ENCODE data around the gene TFF3. TPM values are rescaled to one million over a fixed set of nuclear protein-coding genes. Genes with fewer than 3 reads are reported as not detected.

Gene TFF3
- total RNA-seq, 1 donor from 2014 or later = 40.3 TPM

DNA sequence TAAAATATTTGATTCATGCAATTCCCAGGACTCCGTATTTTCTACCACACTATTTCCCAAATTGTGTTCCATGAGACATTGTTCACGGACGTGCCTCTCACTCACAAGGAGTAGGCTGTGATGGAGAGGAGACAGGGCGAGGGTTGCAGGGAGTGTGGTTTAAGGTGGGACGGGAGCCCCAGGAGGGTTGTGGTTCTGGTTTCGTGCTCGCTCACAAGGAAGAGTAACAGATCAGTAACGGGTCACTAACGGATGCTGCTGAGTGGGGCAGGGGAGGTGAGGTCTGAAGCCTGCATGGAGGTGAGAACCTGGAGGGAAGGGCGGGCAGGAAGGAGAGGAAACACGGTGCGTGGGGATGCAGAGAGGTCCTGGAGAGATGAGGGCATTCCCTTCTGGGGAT lies 28.8 kb downstream of the TFF3 start:
- Mint-ChIP-seq H3K27ac (no peak overlapping the region), H3K4me3 (ENCODE audit: low read depth) (no peak overlapping the region), H3K4me1 (ENCODE audit: low read depth) (peaks cover 6% of the 10 kb centered on the region), H3K9me3 (ENCODE audit: low read depth) (peaks cover 6% of the 10 kb centered on the region), H3K27me3 (peaks cover 11% of the 10 kb centered on the region), H3K36me3 (ENCODE audit: insufficient read depth) (peaks cover 5% of the 10 kb centered on the region)
- no peak for DNase-seq (ENCODE audit: low spot score, unreplicated experiment)
- TF ChIP-seq, protein P1, sequence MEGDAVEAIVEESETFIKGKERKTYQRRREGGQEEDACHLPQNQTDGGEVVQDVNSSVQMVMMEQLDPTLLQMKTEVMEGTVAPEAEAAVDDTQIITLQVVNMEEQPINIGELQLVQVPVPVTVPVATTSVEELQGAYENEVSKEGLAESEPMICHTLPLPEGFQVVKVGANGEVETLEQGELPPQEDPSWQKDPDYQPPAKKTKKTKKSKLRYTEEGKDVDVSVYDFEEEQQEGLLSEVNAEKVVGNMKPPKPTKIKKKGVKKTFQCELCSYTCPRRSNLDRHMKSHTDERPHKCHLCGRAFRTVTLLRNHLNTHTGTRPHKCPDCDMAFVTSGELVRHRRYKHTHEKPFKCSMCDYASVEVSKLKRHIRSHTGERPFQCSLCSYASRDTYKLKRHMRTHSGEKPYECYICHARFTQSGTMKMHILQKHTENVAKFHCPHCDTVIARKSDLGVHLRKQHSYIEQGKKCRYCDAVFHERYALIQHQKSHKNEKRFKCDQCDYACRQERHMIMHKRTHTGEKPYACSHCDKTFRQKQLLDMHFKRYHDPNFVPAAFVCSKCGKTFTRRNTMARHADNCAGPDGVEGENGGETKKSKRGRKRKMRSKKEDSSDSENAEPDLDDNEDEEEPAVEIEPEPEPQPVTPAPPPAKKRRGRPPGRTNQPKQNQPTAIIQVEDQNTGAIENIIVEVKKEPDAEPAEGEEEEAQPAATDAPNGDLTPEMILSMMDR (IDR thresholded peaks at IDR 0.05; ENCODE audit: unreplicated experiment) = no peak

DNA sequence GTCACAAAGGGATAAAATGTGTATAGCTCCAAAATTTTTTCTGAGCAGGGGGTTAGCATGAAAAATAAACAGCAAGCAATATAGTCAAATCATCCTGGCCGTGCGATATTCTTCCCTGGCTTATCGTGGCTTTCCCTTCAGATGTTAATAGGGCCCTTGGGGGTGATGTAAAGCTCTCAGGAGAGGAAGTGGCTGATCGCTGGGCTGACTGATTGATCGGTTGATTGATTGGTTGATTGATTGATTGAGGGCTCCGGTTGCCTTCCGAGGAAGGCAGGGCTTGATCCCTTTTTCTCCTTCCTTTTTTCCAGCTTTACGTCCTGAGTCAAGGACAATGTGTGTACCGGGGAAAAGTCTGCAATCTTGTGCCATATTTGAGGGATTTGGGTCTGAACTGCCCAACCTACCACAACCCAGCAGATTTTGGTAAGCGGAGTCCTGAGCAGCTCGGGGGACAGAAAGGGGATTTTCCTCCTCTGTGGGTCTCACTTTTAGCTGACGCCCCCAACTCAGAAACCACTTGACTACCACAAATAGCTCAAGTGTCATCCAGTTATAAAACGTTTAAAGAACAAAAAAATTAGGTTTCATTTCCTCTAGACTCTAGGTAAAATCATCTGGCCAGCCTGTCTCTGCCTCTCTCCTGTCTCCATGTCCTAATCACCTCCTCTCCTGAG lies 29.5 kb downstream of the TFF3 start:
- H3K27me3 Mint-ChIP-seq = peaks cover 11% of the 10 kb centered on the region
- TF ChIP-seq, protein P1 (IDR thresholded peaks at IDR 0.05; ENCODE audit: unreplicated experiment) = no peak
- DNase-seq (ENCODE audit: low spot score, unreplicated experiment) = no peak
- peaks cover 8% of the 10 kb centered on the region for H3K4me1 Mint-ChIP-seq (ENCODE audit: low read depth)
- peaks cover 6% of the 10 kb centered on the region for H3K9me3 Mint-ChIP-seq (ENCODE audit: low read depth)
- peaks cover 5% of the 10 kb centered on the region for H3K36me3 Mint-ChIP-seq (ENCODE audit: insufficient read depth)
- no peak overlapping the region for H3K4me3 Mint-ChIP-seq (ENCODE audit: low read depth)
- H3K27ac Mint-ChIP-seq = no peak overlapping the region

DNA sequence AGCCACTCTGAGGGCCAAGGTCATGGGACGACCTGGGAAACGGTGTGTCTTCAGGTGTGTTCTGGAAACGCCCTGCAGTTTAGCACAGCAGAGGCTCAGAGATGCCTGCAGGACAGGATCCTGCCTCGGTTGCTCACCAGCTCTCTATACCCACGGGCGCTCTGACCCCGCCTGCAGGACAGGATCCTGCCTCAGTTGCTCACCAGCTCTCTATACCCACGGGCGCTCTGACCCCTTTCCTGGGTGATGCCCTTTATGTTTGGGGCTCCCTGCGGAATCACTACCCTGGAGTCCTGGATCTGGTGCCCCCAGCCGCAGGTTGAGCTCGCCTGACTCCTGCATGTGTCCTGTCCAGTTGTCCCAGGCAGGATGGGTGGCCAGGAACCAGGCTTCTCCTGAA lies 32.5 kb downstream of the TFF3 start:
- TF ChIP-seq, protein P1 (IDR thresholded peaks at IDR 0.05; ENCODE audit: unreplicated experiment) = no peak
- peaks cover 2% of the 10 kb centered on the region for H3K36me3 Mint-ChIP-seq (ENCODE audit: insufficient read depth)
- no peaks in the 10 kb centered on the region for H3K9me3 Mint-ChIP-seq (ENCODE audit: low read depth)
- DNase-seq (ENCODE audit: low spot score, unreplicated experiment) = no peak
- H3K4me3 Mint-ChIP-seq (ENCODE audit: low read depth) = no peak overlapping the region
- H3K27ac Mint-ChIP-seq = no peak overlapping the region
- peaks cover 14% of the 10 kb centered on the region for H3K4me1 Mint-ChIP-seq (ENCODE audit: low read depth)
- peaks cover 17% of the 10 kb centered on the region for H3K27me3 Mint-ChIP-seq

DNA sequence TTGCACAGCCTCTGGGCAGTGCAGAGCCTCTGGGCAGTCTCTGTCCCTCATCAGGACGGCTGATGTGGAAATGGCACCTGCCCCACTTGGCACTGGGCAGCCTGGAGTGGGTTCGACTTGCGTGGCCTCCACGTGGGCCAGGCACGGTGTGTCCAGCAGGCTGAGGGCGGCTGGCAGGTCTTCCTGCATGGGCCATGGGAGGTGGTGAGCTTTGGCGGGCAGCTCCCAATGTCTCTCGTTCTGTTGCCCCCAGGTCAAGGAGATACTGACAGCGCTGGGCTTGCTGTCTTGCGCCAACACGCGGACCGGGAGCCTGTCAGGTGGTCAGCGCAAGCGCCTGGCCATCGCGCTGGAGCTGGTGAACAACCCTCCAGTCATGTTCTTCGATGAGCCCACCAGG lies 33.2 kb downstream of the TFF3 start:
- Mint-ChIP-seq H3K36me3 (ENCODE audit: insufficient read depth) (peaks cover 2% of the 10 kb centered on the region), H3K27ac (no peak overlapping the region), H3K4me3 (ENCODE audit: low read depth) (no peak overlapping the region), H3K4me1 (ENCODE audit: low read depth) (peaks cover 16% of the 10 kb centered on the region), H3K27me3 (peaks cover 17% of the 10 kb centered on the region), H3K9me3 (ENCODE audit: low read depth) (no peaks in the 10 kb centered on the region)
- TF ChIP-seq, protein P1 (IDR thresholded peaks at IDR 0.05; ENCODE audit: unreplicated experiment) = no peak
- DNase-seq (ENCODE audit: low spot score, unreplicated experiment) = no peak

DNA sequence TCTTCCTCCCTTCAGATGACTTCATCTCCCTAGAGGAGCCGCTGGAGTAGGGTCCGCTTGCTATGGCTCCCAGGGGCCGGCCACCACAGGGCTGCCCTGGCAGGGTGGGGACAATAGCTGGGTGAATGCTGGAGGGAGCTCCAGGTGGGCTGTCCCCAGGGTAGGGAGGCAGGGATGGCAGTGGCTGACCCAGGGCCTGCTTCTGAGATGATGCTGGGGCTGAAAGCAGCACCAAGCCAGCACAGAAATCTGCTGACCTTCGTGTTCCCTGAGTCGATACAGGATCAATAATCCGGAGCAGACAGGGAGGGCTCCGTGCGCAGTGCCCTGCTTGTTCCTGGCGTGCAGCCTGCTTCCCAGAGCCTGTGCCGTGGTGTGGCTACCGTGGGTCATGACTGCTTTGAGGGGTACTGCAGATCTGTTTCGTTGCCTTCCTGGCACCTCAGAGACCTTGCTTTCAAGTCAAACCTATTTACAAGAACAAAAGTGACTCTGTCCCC lies 34.0 kb downstream of the TFF3 start:
- H3K4me1 Mint-ChIP-seq (ENCODE audit: low read depth) = peaks cover 14% of the 10 kb centered on the region
- H3K36me3 Mint-ChIP-seq (ENCODE audit: insufficient read depth) = no peaks in the 10 kb centered on the region
- H3K27me3 Mint-ChIP-seq = peaks cover 11% of the 10 kb centered on the region
- no peak overlapping the region for H3K27ac Mint-ChIP-seq
- TF ChIP-seq, protein P1 (IDR thresholded peaks at IDR 0.05; ENCODE audit: unreplicated experiment) = no peak
- no peak for DNase-seq (ENCODE audit: low spot score, unreplicated experiment)
- H3K9me3 Mint-ChIP-seq (ENCODE audit: low read depth) = no peaks in the 10 kb centered on the region
- H3K4me3 Mint-ChIP-seq (ENCODE audit: low read depth) = no peak overlapping the region

Measured in progenitor cell of endocrine pancreas (in vitro differentiated cells).